HepG2 (cell line): ENCODE data around the gene LMTK2. TPM values are rescaled to one million over a fixed set of nuclear protein-coding genes. Genes with fewer than 3 reads are reported as not detected.
A peak's percentile ranks its signal among the peaks of the same experiment; 100 is the strongest.

Experiments
- ATAC-seq: fragments of 200-7000 bp; cut with Tn5 transposase; 3 replicates; pipeline ENCODE4 v1.9.1; 2020; ENCODE audit warnings: mild to moderate bottlenecking, moderate library complexity
- BruUV-seq: library from RNA; stranded (reverse); fragments of 400-500 nt; replicated peaks from 2 replicates; lab custom pipeline; 2021; lab: Mats Ljungman, UMichigan
- CTCF ChIA-PET: fragments of 300-600 bp; formaldehyde crosslinking; extraction: SDS; loops from one replicate; lab custom pipeline; 2021; ENCODE audit warnings: low total read pairs, inconsistent platforms, low intra/inter-chr PET ratio; lab: Yijun Ruan, JAX
- POLR2A ChIA-PET: fragments of 350-600 bp; sonication (Branson Sonifier 250); formaldehyde crosslinking; loops from one replicate; lab custom pipeline; 2020; ENCODE audit warnings: antibody characterized with exemption, inconsistent platforms; lab: Yijun Ruan, JAX
- DNase-seq: peaks from one replicate; pipeline ENCODE4 v3.0.0-alpha.2; 2015; ENCODE audit warnings: low spot score
- FAIRE-seq: peaks from 3 replicates; lab custom pipeline; 2011; peaks lifted over from hg19 to GRCh38; lab: Jason Lieb, UNC
- H2AFZ ChIP-seq: one replicate; pipeline ENCODE4 v1.6.1; 2011; ENCODE audit warnings: low read length, inconsistent platforms
- H3K27ac ChIP-seq: fragments of 300-600 bp; 3 replicates; pipeline ENCODE4 v1.8.0; 2011; ENCODE audit warnings: mixed run types, mild to moderate bottlenecking, mixed read lengths, low read length, inconsistent platforms; ENCODE audit not compliant: insufficient read depth; ENCODE audit errors: extremely low read length
- H3K27me3 ChIP-seq, 2 experiments: fragments of 200-600 bp in 1 of 2; 2 replicates in 1 of 2; 3 replicates in 1 of 2; pipeline versions ENCODE4 v1.6.0 to v1.8.0; 2011; ENCODE audit warnings: low read length in 2 of 2, mild to moderate bottlenecking in 2 of 2, moderate library complexity in 2 of 2, inconsistent platforms in 1 of 2; ENCODE audit not compliant: insufficient read depth in 2 of 2, control insufficient read depth in 1 of 2
- H3K36me3 ChIP-seq, 2 experiments: fragments of 200-600 bp in 1 of 2; replicated peaks in 1 of 2; 2 replicates in 1 of 2; 3 replicates in 1 of 2; pipeline versions ENCODE4 v1.5.1 to v1.8.0; 2011; ENCODE audit warnings: low read length in 2 of 2, inconsistent platforms in 1 of 2; ENCODE audit not compliant: insufficient read depth in 2 of 2, control insufficient read depth in 1 of 2
- H3K4me1 ChIP-seq: 2 replicates; pipeline ENCODE4 v1.5.1; 2012; ENCODE audit warnings: low read length, inconsistent platforms; ENCODE audit not compliant: insufficient read depth
- H3K4me2 ChIP-seq: 2 replicates; pipeline ENCODE4 v1.6.0; 2011; ENCODE audit warnings: low read depth, low read length, inconsistent platforms
- H3K4me3 ChIP-seq, 3 experiments: fragments of 200-600 bp in 1 of 3; sonication (generic), shearing (Covaris generic) in 1 of 3; replicated peaks in 1 of 3; 2 replicates each; pipeline ENCODE4 v1.5.1; 2011 to 2016; ENCODE audit warnings: low read length in 3 of 3, inconsistent platforms in 2 of 3, low read depth in 2 of 3, mild to moderate bottlenecking in 2 of 3, control low read depth in 1 of 3, mixed read lengths in 1 of 3; ENCODE audit not compliant: insufficient read depth in 1 of 3
- H3K79me2 ChIP-seq: one replicate; pipeline ENCODE4 v1.6.1; 2011; ENCODE audit warnings: low read length, inconsistent platforms; ENCODE audit not compliant: insufficient read depth
- H3K9ac ChIP-seq: 2 replicates; pipeline ENCODE4 v1.6.0; 2011; ENCODE audit warnings: mild to moderate bottlenecking, low read depth, low read length, inconsistent platforms; ENCODE audit not compliant: insufficient read depth
- H3K9me3 ChIP-seq: 2 replicates; pipeline ENCODE4 v1.5.1; 2012; ENCODE audit warnings: mild to moderate bottlenecking, low read length
- H4K20me1 ChIP-seq: 2 replicates; pipeline ENCODE4 v1.6.0; 2011; ENCODE audit warnings: inconsistent platforms, mild to moderate bottlenecking, low read length, moderate library complexity; ENCODE audit not compliant: insufficient read depth
- ATF6 ChIP-seq: sonication (generic); formaldehyde crosslinking; conservative IDR thresholded peaks from 2 replicates; pipeline ENCODE4 v1.4.0; 2020; ENCODE audit warnings: missing genetic modification reagents
- CEBPB ChIP-seq: IDR thresholded peaks from 2 replicates; pipeline ENCODE4 v1.6.1; 2011; ENCODE audit warnings: low read depth, low read length, improper control_type of control experiment, borderline replicate concordance
- MLX ChIP-seq: IDR thresholded peaks from 2 replicates; pipeline ENCODE4 v1.6.1; 2016
- PATZ1 ChIP-seq: sonication (generic); formaldehyde crosslinking; IDR thresholded peaks from 2 replicates; pipeline ENCODE4 v1.4.0; 2020; ENCODE audit warnings: missing genetic modification reagents
- REL ChIP-seq: sonication (generic); formaldehyde crosslinking; conservative IDR thresholded peaks from 2 replicates; pipeline ENCODE4 v1.8.0; 2022; ENCODE audit warnings: mild to moderate bottlenecking, missing genetic modification reagents, moderate library complexity
- ZBTB7A ChIP-seq: sonication (generic); formaldehyde crosslinking; IDR thresholded peaks from 2 replicates; pipeline ENCODE4 v1.8.0; 2022; ENCODE audit warnings: mild to moderate bottlenecking, missing genetic modification reagents
- ZFP62 ChIP-seq: sonication (generic); formaldehyde crosslinking; IDR thresholded peaks from 2 replicates; pipeline ENCODE4 v1.4.0; 2020; ENCODE audit warnings: missing genetic modification reagents
- ZMYM3 ChIP-seq: sonication (generic); formaldehyde crosslinking; IDR thresholded peaks from 2 replicates; pipeline ENCODE4 v1.5.1; 2020; ENCODE audit warnings: mild to moderate bottlenecking, missing genetic modification reagents
- ZNF121 ChIP-seq: sonication (generic); formaldehyde crosslinking; IDR thresholded peaks from 2 replicates; pipeline ENCODE4 v1.5.0; 2020; ENCODE audit warnings: mild to moderate bottlenecking, missing genetic modification reagents
- ZNF446 ChIP-seq: sonication (generic); formaldehyde crosslinking; IDR thresholded peaks from 2 replicates; pipeline ENCODE4 v1.5.0; 2020; ENCODE audit warnings: mild to moderate bottlenecking, missing genetic modification reagents
- ZNF652 ChIP-seq: IDR thresholded peaks from 2 replicates; pipeline ENCODE4 v1.6.1; 2016; ENCODE audit warnings: low read depth, borderline replicate concordance
- WGBS: methylation state at CpG from one replicate; pipeline ENCODE4 v1.1.6; 2017; ENCODE audit warnings: low lambda C conversion rate; 5-methylcytosine and 5-hydroxymethylcytosine counted together
- in situ Hi-C: cut with HindIII; loops from 2 replicates; pipeline ENCODE4 v1.10.0; 2017; ENCODE audit warnings: low pct_unique_long_range_greater_than_20kb; ENCODE audit not compliant: extremely low pct_ligation_motif_present
- intact Hi-C: fragments of 100-400 bp; cut with micrococcal nuclease; formaldehyde crosslinking; loops from one replicate; pipeline ENCODE4 v1.10.0; 2022; ENCODE audit not compliant: unreplicated experiment
- polyA plus RNA-seq, 8 experiments: library from polyadenylated mRNA; depleted of rRNA in 3 of 8; stranded (reverse) in 7 of 8; unstranded in 1 of 8; fragments of >200 nt; fragmentation: Illumina TruSeq in 4 of 8; extraction: Trizol in 4 of 8; gene quantifications; 2 replicates each; pipeline versions ENCODE4 v1.2.1 to v1.2.3, GENCODE V29; 2011 to 2016; ENCODE audit warnings: low read depth in 4 of 8, missing spikeins in 1 of 8, mixed read lengths in 1 of 8; ENCODE audit not compliant: insufficient read depth in 1 of 8
- total RNA-seq, 5 experiments: library from RNA; depleted of rRNA; stranded (reverse); fragments of >200 nt; fragmentation: Illumina TruSeq; extraction: Trizol; gene quantifications; 2 replicates each; pipeline ENCODE4 v1.2.3, GENCODE V29; 2016; ENCODE audit warnings: low read depth in 1 of 5

The LMTK2 gene
- total and polyA plus RNA-seq, 2 of the 13 experiments (the other 11 are each of a cell fraction or from before 2014, with no cell fraction given) = 9.5 to 11.7 TPM

GRCh38 chr7:98066934-98067507 lies 39.6 kb upstream of the LMTK2 start:
- CTCF ChIA-PET = no interaction called here
- in situ Hi-C loops = no loop called here
- H3K9ac ChIP-seq = no peak overlapping the region
- ATAC-seq = peak; percentile 67; the same call in 2 of the 3 replicates
- no peaks in the 10 kb centered on the region for H3K36me3 ChIP-seq
- 0 out of 2 replicates have a peak, but pooled peaks have one; percentile 23 for TF ChIP-seq ZMYM3 (CRISPR knock-in tag)
- 0 out of 2 replicates have a peak, but pooled peaks have one; percentile 15 for TF ChIP-seq PATZ1 (CRISPR knock-in tag)
- TF ChIP-seq REL (CRISPR knock-in tag) = no peak
- no peak for TF ChIP-seq MLX (CRISPR knock-in tag)
- TF ChIP-seq ZBTB7A (CRISPR knock-in tag) = no peak
- 0 out of 2 replicates have a peak, but pooled peaks have one; percentile 51 for TF ChIP-seq ZNF652 (CRISPR knock-in tag)
- no peak for TF ChIP-seq ATF6 (CRISPR knock-in tag)
- TF ChIP-seq CEBPB = peak; percentile 14; the same call in 1 of the 2 replicates
- peak; percentile 92 for TF ChIP-seq ZNF121
- no peak for TF ChIP-seq ZFP62 (CRISPR knock-in tag)
- no peak for TF ChIP-seq ZNF446 (CRISPR knock-in tag)
- TF ChIP-seq, all 625 proteins: peak for 5
- Histone ChIP-seq H3K4me3 (no peak overlapping the region), H3K4me2 (peak overlapping the region; percentile 40), H3K9me3 (peaks cover 8% of the 10 kb centered on the region; the same call in 1 of the 2 replicates), H2AFZ (no peak overlapping the region), H3K27ac (no peak overlapping the region), H3K4me1 (no peaks in the 10 kb centered on the region), H3K27me3 (no peaks in the 10 kb centered on the region), H4K20me1 (no peaks in the 10 kb centered on the region), H3K79me2 (no peaks in the 10 kb centered on the region)
- POLR2A ChIA-PET = no interaction called here
- intact Hi-C loops = no loop called here
- WGBS = 10% methylated on average over 9 of the region's 9 CpGs
- no TSS peak for BruUV-seq
- peak; percentile 28 for DNase-seq
- peak; percentile 8 for FAIRE-seq
